Measurements from ENCODE around the gene MRAS.
"Not testable (repeated sequence)": the region's sequence is repeated elsewhere in the genome, so short reads cannot be mapped to it uniquely, and the experiment has no call there.

MRAS gene

GRCh38 chr3:138394156-138394555 is 45.8 kb downstream of the MRAS start:
- no peak for DNase-seq

- DNase-seq = no peak
Observed at GRCh38 chr3:138394686-138395085, 46.3 kb downstream of the MRAS start.

GRCh38 chr3:138395865-138396751 is 47.7 kb downstream of the MRAS start:
- no peak for DNase-seq

DNA sequence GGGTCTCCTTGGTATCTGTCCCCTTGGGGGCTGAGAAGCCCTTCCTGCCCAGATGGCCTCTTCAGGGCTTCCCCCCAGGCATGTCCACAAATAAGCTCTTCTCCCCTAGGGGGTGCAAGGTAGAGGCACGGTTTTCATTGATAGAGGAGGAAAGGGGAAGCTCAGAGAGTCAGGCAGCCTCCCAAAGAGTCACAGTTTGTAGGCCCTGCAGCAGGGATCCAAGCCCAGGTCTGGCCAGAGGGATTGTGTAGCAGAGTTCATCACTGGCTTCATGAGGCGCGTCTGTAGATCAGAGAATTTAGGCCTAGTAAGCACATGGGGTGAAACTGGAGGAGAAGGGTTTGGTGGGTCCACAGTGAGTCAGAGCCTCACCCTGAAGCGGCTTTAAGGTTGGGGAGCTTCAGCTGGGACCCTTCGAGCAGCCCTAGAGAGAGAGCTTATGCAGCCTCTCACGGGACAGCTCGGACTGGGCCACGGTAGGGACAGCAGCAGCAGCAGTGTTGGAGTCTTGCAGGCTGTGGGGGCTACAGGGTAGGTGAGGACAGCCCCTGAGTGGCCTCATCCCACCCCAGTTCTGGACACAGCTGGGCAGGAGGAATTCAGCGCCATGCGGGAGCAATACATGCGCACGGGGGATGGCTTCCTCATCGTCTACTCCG is 48.5 kb downstream of the MRAS start:
- DNase-seq = no peak

DNA sequence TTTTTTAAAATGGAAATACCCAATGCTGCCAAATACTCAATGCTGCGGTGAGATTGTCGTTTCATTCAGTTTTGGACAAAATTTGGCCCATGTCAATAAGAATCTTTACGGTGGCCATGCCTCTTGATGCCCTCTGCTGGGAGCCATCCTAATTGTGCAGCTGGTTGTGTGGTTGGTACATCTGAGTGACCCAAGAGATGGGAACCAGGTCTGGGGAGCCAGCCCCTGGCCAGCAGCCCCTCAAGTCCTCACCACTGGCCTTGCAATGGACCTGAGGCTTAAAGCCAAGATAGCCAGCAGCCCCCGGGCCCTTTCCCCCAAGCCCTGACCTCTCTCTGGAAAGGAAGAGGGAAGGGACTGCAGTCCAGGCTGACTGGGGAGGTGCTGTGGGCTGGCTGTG is 49.6 kb downstream of the MRAS start:
- DNase-seq = no peak

- no peak for DNase-seq
Observed at GRCh38 chr3:138398791-138399575, 50.6 kb downstream of the MRAS start.

GRCh38 chr3:138399766-138400165 is 51.4 kb downstream of the MRAS start:
- DNase-seq = no peak

GRCh38 chr3:138400651-138401070 is 52.3 kb downstream of the MRAS start:
- no peak for DNase-seq

DNA sequence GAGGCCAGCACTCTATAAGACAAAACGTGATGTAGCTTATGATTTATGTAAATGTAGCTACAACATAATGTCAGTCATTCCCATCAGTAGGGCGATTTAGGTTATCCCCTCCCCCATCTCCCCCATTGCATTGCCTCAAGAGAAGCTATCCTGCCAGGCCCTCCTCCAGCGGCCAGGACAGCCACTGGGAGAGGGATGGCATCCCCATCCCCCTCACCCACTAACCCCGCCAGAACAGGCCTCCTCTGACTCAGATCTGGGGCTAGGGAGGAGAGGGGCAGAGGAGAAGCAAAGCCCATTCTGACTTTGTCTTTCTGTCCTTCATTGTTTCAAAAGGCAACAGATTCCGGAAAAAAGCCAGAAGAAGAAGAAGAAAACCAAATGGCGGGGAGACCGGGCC is 53.5 kb downstream of the MRAS start:
- DNase-seq = no peak

DNA sequence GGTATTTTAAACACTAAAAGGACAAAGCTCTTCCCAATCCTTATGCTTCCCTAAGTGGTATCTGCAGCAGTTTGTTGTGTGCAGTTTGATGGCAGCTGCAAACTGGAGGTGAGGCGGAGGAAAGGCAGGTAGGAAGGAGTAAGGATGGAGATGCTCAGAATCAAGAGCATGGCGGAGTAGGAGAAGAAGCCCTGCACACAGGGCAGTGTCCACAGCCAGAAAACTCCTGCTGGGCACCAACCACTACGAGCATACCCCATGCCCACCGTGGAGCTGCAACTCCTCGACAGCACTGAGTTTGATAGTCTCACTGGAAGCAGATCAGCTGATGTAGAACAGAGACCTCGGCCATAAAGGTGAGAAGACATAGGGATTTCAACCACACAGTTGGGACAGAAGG is 55.7 kb downstream of the MRAS start:
- no peak for DNase-seq

DNA sequence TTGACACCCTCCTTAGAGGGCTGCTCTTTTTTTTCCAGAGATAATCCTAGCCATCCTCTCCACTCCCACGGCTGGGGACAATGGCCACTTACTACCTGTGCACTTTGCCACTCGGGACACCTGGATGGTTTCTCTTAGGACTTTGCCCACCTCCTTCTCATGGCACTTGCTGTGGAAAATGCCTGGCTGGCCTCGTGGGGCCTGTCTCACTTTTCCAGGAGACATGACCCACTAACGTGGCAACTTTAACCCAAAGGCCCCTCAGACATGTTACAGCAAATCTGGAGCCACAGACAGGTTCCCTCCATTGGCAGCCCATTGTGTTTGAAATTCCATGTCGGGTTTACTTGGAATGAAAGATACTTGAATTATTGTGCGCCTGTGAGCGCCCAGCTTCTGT is 56.6 kb downstream of the MRAS start:
- DNase-seq = no peak

DNA sequence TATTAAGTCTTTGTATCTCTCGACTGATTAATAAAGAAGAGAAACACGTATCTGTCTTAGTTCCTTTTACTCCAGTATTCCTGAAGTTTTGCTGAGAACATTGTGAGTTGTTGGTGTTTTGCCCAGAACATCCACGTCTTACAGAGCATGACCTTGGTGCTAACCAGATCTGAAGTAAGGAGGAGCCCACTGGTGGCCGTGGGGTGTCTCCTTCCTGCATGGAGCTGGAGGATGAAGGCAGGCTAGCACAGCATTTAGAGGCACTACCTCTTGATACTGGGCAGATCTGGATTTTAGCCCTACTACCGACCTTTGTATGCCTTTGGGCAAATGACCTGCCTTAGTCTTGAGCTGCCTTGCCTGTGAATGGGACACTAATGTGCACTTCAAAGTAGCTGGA is 57.1 kb downstream of the MRAS start:
- no peak for DNase-seq

- DNase-seq = no peak
Observed at GRCh38 chr3:138406606-138407005, 58.2 kb downstream of the MRAS start.

DNA sequence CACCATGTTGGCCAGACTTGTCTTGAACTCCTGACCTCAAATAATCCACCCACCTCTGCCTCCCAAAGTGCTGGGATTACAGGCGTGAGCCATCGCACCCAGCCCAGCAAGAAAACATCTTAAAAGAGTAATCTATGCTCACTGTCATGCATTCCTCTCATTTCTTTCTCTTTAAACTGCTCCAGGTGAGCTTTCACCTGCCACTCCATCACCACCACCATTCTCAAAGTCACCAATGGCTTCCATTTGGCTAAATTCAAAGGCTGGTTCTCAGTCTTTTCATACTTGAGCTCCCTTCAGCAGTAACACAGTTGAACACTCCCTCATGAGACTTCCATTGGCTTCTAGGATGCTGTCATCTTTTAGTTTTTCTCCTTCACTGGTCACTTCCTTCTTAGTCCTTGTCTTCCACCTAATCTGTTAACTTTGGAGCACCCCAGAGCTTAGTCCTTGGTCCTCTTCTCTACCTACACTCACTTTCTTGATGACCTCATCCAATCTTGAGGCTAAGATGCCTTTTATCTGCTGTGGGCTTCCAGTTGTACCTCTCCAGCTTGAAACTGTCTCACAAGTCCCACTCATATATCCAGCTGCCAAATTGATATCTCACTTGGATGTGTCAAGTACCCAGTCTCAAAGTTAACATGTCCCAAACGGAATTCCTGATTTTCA is 59.0 kb downstream of the MRAS start:
- no peak for DNase-seq

DNA sequence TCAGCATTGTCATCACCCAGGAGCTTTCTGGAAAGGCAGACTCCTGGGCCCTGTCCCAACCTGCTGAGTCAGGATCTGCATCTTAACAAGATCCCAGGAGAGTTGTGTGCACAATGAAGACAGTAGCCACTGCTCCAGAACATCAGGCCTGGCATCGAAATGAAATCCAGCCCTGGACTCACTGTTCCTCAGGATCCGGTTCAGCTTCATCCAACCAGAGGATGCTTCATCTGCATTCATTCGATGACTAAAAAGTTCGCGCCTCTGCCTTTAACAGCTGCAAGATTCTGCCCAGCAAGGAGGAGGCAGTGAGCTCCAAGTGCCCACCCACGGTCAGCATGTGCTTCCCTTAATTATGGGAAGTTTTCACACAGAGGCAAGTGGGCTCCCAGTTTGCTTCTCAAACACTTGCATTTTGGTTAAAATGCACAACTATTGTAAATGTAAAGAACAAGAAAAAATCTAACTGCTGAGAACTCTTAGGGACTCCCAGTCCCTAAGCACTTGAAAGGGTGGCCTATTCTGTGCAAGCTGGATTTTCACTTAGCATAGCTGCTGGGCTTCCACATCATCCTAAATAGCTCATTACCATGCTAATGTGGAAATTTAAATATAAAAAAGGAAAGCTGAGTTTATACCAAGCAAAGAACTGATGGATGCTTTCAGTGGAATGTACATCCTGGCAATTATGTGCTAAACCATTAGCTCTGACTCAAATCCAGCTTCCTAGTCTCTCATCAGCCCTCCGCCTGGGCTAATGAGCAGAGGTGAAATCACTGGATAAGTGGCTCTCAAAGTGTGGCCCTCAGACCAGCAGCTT is 60.6 kb downstream of the MRAS start:
- DNase-seq = no peak

GRCh38 chr3:138412821-138413551 is 64.6 kb downstream of the MRAS start:
- no peak for DNase-seq

DNA sequence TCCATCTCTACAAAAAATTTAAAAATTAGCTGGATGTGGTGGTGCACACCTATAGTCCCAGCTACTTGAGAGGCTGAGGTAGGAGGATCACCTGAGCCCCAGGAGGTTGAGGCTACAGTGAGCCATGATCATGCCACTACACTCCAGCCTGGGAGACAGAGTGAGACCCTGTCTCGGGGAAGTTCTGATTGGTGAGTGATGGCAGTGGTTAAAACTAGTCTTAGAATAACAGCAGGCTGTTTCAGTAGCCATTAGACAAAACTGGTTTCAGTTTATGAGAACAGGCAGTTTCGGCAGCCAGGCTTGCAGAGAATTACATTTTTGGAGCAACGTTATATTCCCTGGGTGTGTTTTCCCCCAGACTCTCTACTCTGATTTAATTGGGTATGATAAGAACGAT is 67.9 kb downstream of the MRAS start:
- not testable (repeated sequence) for DNase-seq

DNA sequence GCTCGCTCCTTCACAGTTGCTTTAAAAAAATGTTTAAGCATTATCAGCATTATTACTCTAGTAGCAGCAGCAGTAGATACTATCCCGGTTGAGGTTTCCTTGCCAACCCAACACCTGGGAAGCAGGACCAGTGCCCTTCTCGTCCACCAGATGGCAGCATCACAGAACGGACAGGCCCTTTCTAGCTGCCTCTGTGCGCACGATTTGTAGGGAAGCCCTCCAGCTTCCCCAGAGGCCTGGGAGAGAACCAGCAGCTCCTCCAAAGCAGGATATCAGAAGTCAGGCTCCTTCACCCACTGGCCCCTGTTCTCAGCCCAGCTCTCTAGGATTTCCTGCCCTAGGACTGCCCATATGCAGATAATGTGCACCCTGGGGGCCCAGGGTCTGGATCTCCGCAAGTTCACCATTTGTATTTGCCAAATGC is 69.2 kb downstream of the MRAS start:
- DNase-seq = peak; percentile 65

DNA sequence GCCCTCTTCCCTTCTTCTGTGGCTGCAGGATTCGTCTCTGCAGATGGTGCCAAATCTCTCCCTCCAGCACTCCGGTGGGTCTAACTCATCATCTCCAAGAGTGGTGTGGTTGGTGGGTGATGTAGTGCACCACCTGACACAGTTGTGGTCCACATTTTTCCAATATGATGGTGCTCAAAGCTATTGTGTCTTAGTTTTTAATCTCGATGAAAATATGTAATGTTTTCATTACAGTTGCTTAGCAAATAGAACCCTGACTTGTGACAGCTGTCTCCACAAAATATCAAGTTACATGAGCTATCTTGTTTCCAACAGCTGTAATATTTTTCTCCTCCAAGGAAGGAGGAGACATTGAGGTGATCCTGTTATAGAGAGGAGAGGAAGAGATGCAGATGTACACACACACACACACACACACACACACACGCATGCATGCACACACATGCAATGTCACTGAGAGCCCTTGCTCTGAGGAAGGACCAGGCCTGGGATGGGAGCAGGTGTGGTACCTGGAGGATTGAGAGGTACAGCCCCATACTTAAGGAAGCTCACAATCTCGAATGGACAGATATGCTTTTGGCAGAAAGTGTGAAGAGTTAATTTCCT is 70.3 kb downstream of the MRAS start:
- no peak for DNase-seq

DNA sequence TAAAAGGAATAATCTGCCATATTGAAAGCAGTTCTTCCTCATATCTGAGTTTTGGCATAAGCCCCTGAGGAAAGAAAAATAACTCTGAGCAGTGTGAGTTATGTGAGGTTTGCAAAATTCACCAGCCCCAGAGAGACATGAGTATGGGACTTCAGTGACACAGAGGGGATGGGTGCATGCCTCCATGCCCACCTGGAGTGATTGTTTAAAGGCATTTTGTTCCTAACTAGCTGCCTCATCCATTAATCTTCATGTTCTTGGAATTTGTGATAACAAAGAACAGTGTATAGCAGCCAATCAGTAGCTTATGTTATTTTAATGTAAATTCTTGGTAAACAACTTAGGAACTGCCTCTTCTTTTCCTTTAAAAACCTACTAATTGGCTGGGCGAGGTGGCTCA is 74.9 kb downstream of the MRAS start:
- no peak for DNase-seq

- DNase-seq = no peak
Observed at GRCh38 chr3:138424323-138424722, 75.9 kb downstream of the MRAS start.

All from stimulated activated CD4-positive, alpha-beta T cell treated with anti-CD3 and anti-CD28 coated beads, Interleukin-1b, Interleukin-23, amount 100 ng/mL, for 48 hours (primary cell).